PC-3 (cell line): ENCODE measurements around the gene WDR33.
"Not testable (repeated sequence)": the region's sequence is repeated elsewhere in the genome, so short reads cannot be mapped to it uniquely, and the experiment has no call there.

ENCODE experiments used
- EZH2 ChIP-seq: fragments of 300-600 bp; sonication (generic); IDR thresholded peaks from one replicate; pipeline ENCODE4 v1.6.1; 2017; ENCODE audit warnings: antibody characterized with exemption, mild to moderate bottlenecking, low read length; ENCODE audit not compliant: unreplicated experiment
- TF ChIP-seq, protein P1 (sequence below): fragments of 300-600 bp; sonication (generic); conservative IDR thresholded peaks from 2 replicates; pipeline ENCODE4 v1.5.1; 2017; ENCODE audit warnings: antibody characterized with exemption, low read depth, mild to moderate bottlenecking, low read length

DNA sequence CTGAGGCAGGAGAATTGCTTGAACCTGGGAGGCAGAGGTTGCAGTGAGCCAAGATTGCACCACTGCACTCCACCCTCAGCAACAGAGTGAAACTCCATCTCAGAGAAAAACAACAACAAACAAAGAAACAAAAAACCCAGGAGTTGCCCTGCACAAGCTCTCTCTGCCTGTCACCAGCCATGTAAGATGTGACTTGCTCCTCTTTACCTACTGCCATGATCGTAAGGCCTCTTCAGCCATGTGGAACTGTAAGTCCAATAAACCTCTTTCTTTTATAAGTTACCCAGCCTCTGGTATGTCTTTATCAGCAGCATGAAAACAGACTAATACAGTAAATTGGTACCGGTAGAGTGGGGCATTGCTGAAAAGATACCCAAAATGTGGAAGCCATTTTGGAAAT is 15.7 kb upstream of the WDR33 start:
- TF ChIP-seq, protein P1, sequence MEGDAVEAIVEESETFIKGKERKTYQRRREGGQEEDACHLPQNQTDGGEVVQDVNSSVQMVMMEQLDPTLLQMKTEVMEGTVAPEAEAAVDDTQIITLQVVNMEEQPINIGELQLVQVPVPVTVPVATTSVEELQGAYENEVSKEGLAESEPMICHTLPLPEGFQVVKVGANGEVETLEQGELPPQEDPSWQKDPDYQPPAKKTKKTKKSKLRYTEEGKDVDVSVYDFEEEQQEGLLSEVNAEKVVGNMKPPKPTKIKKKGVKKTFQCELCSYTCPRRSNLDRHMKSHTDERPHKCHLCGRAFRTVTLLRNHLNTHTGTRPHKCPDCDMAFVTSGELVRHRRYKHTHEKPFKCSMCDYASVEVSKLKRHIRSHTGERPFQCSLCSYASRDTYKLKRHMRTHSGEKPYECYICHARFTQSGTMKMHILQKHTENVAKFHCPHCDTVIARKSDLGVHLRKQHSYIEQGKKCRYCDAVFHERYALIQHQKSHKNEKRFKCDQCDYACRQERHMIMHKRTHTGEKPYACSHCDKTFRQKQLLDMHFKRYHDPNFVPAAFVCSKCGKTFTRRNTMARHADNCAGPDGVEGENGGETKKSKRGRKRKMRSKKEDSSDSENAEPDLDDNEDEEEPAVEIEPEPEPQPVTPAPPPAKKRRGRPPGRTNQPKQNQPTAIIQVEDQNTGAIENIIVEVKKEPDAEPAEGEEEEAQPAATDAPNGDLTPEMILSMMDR = not testable (repeated sequence)
- TF ChIP-seq EZH2 = not testable (repeated sequence)
